Thymus (tissue), 11 donors: ENCODE data around the gene VEGFD. TPM values are rescaled to one million over a fixed set of nuclear protein-coding genes. Genes with fewer than 3 reads are reported as not detected.
"Not testable (repeated sequence)": the region's sequence is repeated elsewhere in the genome, so short reads cannot be mapped to it uniquely, and the experiment has no call there.

ENCODE experiments used
- DNase-seq, 9 donors: peaks; one replicate each; pipeline ENCODE4 v3.0.0-alpha.2; 2013; ENCODE audit warnings: low spot score in 9 of 9, low read depth in 6 of 9, missing footprints in 1 of 9
- H3K27ac ChIP-seq, 2 donors: one replicate each; pipeline ENCODE4 v1.5.1; 2013; ENCODE audit warnings: control low read depth in 1 of 2, low read depth in 1 of 2, low read length in 1 of 2, mild to moderate bottlenecking in 1 of 2, moderate library complexity in 1 of 2
- H3K27me3 ChIP-seq, 2 donors: one replicate each; pipeline ENCODE4 v1.5.1; 2013; ENCODE audit warnings: low read length in 1 of 2; ENCODE audit not compliant: control insufficient read depth in 2 of 2, insufficient read depth in 1 of 2
- H3K36me3 ChIP-seq, 2 donors: one replicate each; pipeline ENCODE4 v1.5.1; 2013; ENCODE audit warnings: low read length in 1 of 2, mild to moderate bottlenecking in 1 of 2, moderate library complexity in 1 of 2; ENCODE audit not compliant: control insufficient read depth in 2 of 2, insufficient read depth in 2 of 2
- H3K4me1 ChIP-seq, 2 donors: one replicate each; pipeline ENCODE4 v1.5.1; 2013; ENCODE audit warnings: low read length in 2 of 2; ENCODE audit not compliant: control insufficient read depth in 2 of 2, insufficient read depth in 2 of 2
- H3K4me3 ChIP-seq, 2 donors: one replicate each; pipeline ENCODE4 v1.5.1; 2013; ENCODE audit warnings: low read length in 2 of 2, control low read depth in 1 of 2, mild to moderate bottlenecking in 1 of 2
- H3K9me3 ChIP-seq, 2 donors: one replicate each; pipeline ENCODE4 v1.5.1; 2013; ENCODE audit warnings: low read length in 1 of 2, mild to moderate bottlenecking in 1 of 2; ENCODE audit not compliant: control insufficient read depth in 2 of 2, insufficient read depth in 1 of 2
- WGBS: extraction: QIAGEN DNeasy Blood & Tissue Kit; methylation state at CpG from one replicate; pipeline ENCODE4 v1.1.7; 2013; 5-methylcytosine and 5-hydroxymethylcytosine counted together
- polyA plus RNA-seq: library from polyadenylated mRNA; stranded (reverse); fragments of 200-250 nt; gene quantifications from one replicate; pipeline ENCODE4 v1.2.3, GENCODE V29; 2013
- total RNA-seq: library from RNA; stranded (reverse); fragments of 120-200 nt; gene quantifications from one replicate; pipeline ENCODE4 v1.2.4, GENCODE V29; 2013
- donor health status: healthy.

Gene VEGFD
- total and polyA plus RNA-seq, 2 donors: 0.05 to 0.64 TPM

GRCh38 chrX:15322472-15322871 lies 61.7 kb downstream of the VEGFD start:
- no peak overlapping the region for H3K27ac ChIP-seq
- no peak overlapping the region for H3K4me3 ChIP-seq
- H3K27me3 ChIP-seq: no peaks in the 10 kb centered on the region
- WGBS: 97% methylated on average over 5 of the region's 5 CpGs
- H3K36me3 ChIP-seq: peaks cover 3 to 6% of the 10 kb centered on the region in 2 donors
- H3K9me3 ChIP-seq: no peaks in the 10 kb centered on the region
- H3K4me1 ChIP-seq: no peaks in the 10 kb centered on the region
- no peak for DNase-seq

- Histone ChIP-seq H3K27ac (no peak overlapping the region), H3K4me3 (no peak overlapping the region), H3K9me3 (no peaks in the 10 kb centered on the region), H3K4me1 (no peaks in the 10 kb centered on the region), H3K36me3 (peaks cover 3 to 6% of the 10 kb centered on the region in 2 donors), H3K27me3 (no peaks in the 10 kb centered on the region)
- 95% methylated on average over 3 of the region's 3 CpGs for WGBS
- no peak for DNase-seq
Observed at GRCh38 chrX:15322072-15322471, 62.1 kb downstream of the VEGFD start.

GRCh38 chrX:15321447-15321846 lies 62.8 kb downstream of the VEGFD start:
- no peaks in the 10 kb centered on the region for H3K4me1 ChIP-seq
- no peak overlapping the region for H3K27ac ChIP-seq
- H3K4me3 ChIP-seq: no peak overlapping the region
- DNase-seq: no peak
- H3K9me3 ChIP-seq: no peaks in the 10 kb centered on the region
- peaks cover 3 to 6% of the 10 kb centered on the region in 2 donors for H3K36me3 ChIP-seq
- no peaks in the 10 kb centered on the region for H3K27me3 ChIP-seq
- WGBS: 81% methylated on average over 4 of the region's 4 CpGs

DNA sequence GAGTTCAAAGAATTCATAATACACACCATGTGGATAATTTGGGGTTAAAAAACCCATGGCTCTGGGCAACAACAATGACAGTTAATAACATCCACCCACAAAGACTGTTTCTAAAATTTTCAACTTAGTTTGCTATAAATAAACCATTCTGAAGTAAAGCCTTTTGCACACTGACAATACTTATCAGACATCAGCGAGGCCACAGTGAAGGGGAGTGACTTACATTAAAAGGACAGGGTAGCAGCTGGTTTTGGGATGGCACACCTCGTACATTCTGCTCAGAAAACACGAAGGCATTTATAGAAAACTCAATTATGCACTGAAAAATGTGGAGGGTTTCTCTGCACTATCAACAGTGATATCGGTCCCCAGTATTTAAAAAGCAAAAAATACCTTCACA lies 63.9 kb downstream of the VEGFD start:
- no peak overlapping the region for H3K4me3 ChIP-seq
- no peaks in the 10 kb centered on the region for H3K4me1 ChIP-seq
- no peaks in the 10 kb centered on the region for H3K9me3 ChIP-seq
- no peak overlapping the region for H3K27ac ChIP-seq
- no peaks in the 10 kb centered on the region for H3K27me3 ChIP-seq
- H3K36me3 ChIP-seq: peaks cover 3 to 6% of the 10 kb centered on the region in 2 donors
- DNase-seq: no peak
- 94% methylated on average over 4 of the region's 4 CpGs for WGBS

GRCh38 chrX:15319075-15319474 lies 65.1 kb downstream of the VEGFD start:
- DNase-seq: no peak
- over 99% methylated on average over 4 of the region's 4 CpGs for WGBS

DNA sequence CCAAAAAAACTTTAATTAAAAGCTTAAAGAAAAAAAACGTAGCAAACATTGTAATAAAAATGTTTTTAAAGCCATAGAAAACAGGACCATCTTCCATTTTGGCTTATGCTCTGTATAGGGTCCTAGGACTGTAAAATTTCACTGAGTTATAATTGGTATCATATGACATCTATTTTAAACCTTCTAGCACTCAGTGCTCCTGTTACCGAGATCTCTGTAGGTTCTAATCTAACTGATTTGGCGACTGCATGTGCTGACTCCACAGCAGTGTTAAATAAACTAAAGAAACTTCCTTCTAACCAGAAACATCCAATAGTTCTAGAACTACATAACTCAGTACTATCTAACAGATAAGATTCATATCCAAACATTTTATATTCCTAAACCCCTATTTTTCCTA lies 68.7 kb downstream of the VEGFD start, which contains the start of gene ASB11:
TSS of gene ASB11 (minus strand) at position 132 of the 400 bp plus-strand sequence. CDS start at position 97, 35 bp downstream.
- 89% methylated on average over 3 of the region's 3 CpGs for WGBS
- no peak within 1 kb of the TSS for H3K27ac ChIP-seq

More at GRCh38 chrX:15319075-15319474, 65.1 kb downstream of the VEGFD start:
- H3K4me1 ChIP-seq: no peaks in the 10 kb centered on the region
- H3K9me3 ChIP-seq: no peaks in the 10 kb centered on the region
- H3K4me3 ChIP-seq: no peak overlapping the region
- H3K36me3 ChIP-seq: peaks cover 3% of the 10 kb centered on the region in 2 donors
- no peaks in the 10 kb centered on the region for H3K27me3 ChIP-seq
- no peak overlapping the region for H3K27ac ChIP-seq

DNA sequence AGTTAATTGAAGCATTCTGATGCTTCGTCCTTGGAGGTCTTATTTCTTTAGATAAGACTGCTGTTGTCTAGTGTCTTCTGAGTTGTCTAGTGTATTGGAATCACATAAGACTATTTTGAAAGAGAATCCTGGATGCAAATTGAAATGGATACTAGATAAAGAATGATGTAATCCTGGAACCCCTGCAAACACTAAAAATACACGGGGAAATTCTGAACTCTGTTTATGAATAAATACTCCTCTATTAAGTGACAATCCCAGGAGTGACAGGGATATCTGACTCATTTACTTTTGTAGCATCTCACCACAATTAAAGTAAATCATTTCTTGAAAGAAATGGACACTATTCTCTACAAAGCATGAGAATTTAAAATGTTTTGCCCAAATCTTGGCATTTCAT lies 69.7 kb downstream of the VEGFD start:
- H3K36me3 ChIP-seq: no peaks in the 10 kb centered on the region
- H3K27ac ChIP-seq: no peak overlapping the region
- H3K4me3 ChIP-seq: no peak overlapping the region
- no peaks in the 10 kb centered on the region for H3K4me1 ChIP-seq
- WGBS: 81% methylated on average over 2 of the region's 2 CpGs
- no peak for DNase-seq
- no peaks in the 10 kb centered on the region for H3K27me3 ChIP-seq
- no peaks in the 10 kb centered on the region for H3K9me3 ChIP-seq

More for the DNA sequence above, 68.7 kb downstream of the VEGFD start, which contains the start of gene ASB11:
- Histone ChIP-seq H3K9me3 (no peaks in the 10 kb centered on the region), H3K27me3 (no peaks in the 10 kb centered on the region), H3K36me3 (no peaks in the 10 kb centered on the region), H3K4me3 (no peak within 1 kb of the TSS), H3K4me1 (no peaks in the 10 kb centered on the region)
- DNase-seq: no peak

- Histone ChIP-seq H3K36me3 (no peaks in the 10 kb centered on the region), H3K27me3 (no peaks in the 10 kb centered on the region), H3K9me3 (no peaks in the 10 kb centered on the region), H3K27ac (no peak overlapping the region), H3K4me3 (no peak overlapping the region), H3K4me1 (no peaks in the 10 kb centered on the region)
- DNase-seq: no peak
- 100% methylated on average over 3 of the region's 3 CpGs for WGBS
Observed at GRCh38 chrX:15311119-15311518, 73.1 kb downstream of the VEGFD start.

GRCh38 chrX:15310117-15310516 lies 74.1 kb downstream of the VEGFD start:
- Histone ChIP-seq H3K36me3 (no peaks in the 10 kb centered on the region), H3K27ac (no peak overlapping the region), H3K4me3 (no peak overlapping the region), H3K9me3 (no peaks in the 10 kb centered on the region), H3K27me3 (no peaks in the 10 kb centered on the region), H3K4me1 (no peaks in the 10 kb centered on the region)
- DNase-seq: no peak
- 65% methylated on average over 3 of the region's 3 CpGs for WGBS

- H3K4me3 ChIP-seq, DNase-seq, H3K4me1 ChIP-seq, H3K27me3 ChIP-seq, H3K9me3 ChIP-seq, H3K27ac ChIP-seq, H3K36me3 ChIP-seq: not testable (repeated sequence)
- 98% methylated on average over 3 of the region's 3 CpGs for WGBS
Observed at GRCh38 chrX:15305899-15306298, 78.3 kb downstream of the VEGFD start.
